ENCODE results near the gene BRINP1.

Gene BRINP1

GRCh38 chr9:119337573-119337972 is 31.7 kb downstream of the BRINP1 start:
- H3K9me3 ChIP-seq (ENCODE audit: control insufficient read depth, low read length): no peaks in the 10 kb centered on the region
- peaks cover 14% of the 10 kb centered on the region for H3K4me1 ChIP-seq (ENCODE audit: control insufficient read depth, insufficient read depth, low read length)
- no peak overlapping the region for H3K9ac ChIP-seq (ENCODE audit: low read length)
- no peaks in the 10 kb centered on the region for H3K36me3 ChIP-seq (ENCODE audit: control insufficient read depth, insufficient read depth, low read length, severe bottlenecking)
- no peaks in the 10 kb centered on the region for H3K27me3 ChIP-seq (replicated peaks; ENCODE audit: control insufficient read depth, insufficient read depth, low read length)
- no peak for DNase-seq (ENCODE audit: low read depth)
- no peak overlapping the region for H3K4me3 ChIP-seq (ENCODE audit: low read length)

- Histone ChIP-seq H3K9me3 (ENCODE audit: control insufficient read depth, low read length) (peaks cover 4% of the 10 kb centered on the region), H3K9ac (ENCODE audit: low read length) (no peak overlapping the region), H3K4me1 (ENCODE audit: control insufficient read depth, insufficient read depth, low read length) (peaks cover 14% of the 10 kb centered on the region), H3K27me3 (replicated peaks; ENCODE audit: control insufficient read depth, insufficient read depth, low read length) (no peaks in the 10 kb centered on the region), H3K4me3 (ENCODE audit: low read length) (no peak overlapping the region), H3K36me3 (ENCODE audit: control insufficient read depth, insufficient read depth, low read length, severe bottlenecking) (no peaks in the 10 kb centered on the region)
- DNase-seq (ENCODE audit: low read depth): no peak
Observed at GRCh38 chr9:119334745-119335144, 34.5 kb downstream of the BRINP1 start.

GRCh38 chr9:119333507-119334229 is 35.6 kb downstream of the BRINP1 start:
- no peak for DNase-seq (ENCODE audit: low read depth)
- no peaks in the 10 kb centered on the region for H3K36me3 ChIP-seq (ENCODE audit: control insufficient read depth, insufficient read depth, low read length, severe bottlenecking)
- H3K4me3 ChIP-seq (ENCODE audit: low read length): no peak overlapping the region
- H3K9me3 ChIP-seq (ENCODE audit: control insufficient read depth, low read length): peaks cover 14% of the 10 kb centered on the region
- no peaks in the 10 kb centered on the region for H3K27me3 ChIP-seq (replicated peaks; ENCODE audit: control insufficient read depth, insufficient read depth, low read length)
- H3K9ac ChIP-seq (ENCODE audit: low read length): no peak overlapping the region
- peaks cover 14% of the 10 kb centered on the region for H3K4me1 ChIP-seq (ENCODE audit: control insufficient read depth, insufficient read depth, low read length)

GRCh38 chr9:119332522-119332921 is 36.7 kb downstream of the BRINP1 start:
- Histone ChIP-seq H3K4me3 (ENCODE audit: low read length) (no peak overlapping the region), H3K4me1 (ENCODE audit: control insufficient read depth, insufficient read depth, low read length) (peaks cover 14% of the 10 kb centered on the region), H3K9ac (ENCODE audit: low read length) (no peak overlapping the region), H3K27me3 (replicated peaks; ENCODE audit: control insufficient read depth, insufficient read depth, low read length) (no peaks in the 10 kb centered on the region), H3K9me3 (ENCODE audit: control insufficient read depth, low read length) (peaks cover 19% of the 10 kb centered on the region), H3K36me3 (ENCODE audit: control insufficient read depth, insufficient read depth, low read length, severe bottlenecking) (no peaks in the 10 kb centered on the region)
- no peak for DNase-seq (ENCODE audit: low read depth)

DNA sequence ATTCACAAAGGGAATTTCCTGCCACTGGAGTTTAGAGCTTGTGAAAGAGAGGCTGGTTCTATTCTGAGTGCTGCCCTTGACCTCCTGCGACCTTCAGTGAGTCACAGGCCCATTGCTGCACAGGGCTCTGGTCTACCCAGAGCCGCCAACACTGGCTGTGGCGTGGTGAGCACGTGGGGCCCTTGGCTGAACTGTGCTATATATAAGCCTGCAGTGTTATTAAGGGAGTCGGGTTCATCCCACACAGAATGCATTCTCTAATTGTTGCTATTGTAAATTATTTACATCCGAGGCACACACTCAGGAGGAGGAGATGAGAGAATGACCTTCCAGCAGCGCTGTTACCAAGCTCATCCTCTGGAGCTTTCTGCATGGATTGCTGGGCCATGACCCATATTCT is 47.1 kb downstream of the BRINP1 start:
- no peak for DNase-seq (ENCODE audit: low read depth)
- no peak overlapping the region for H3K4me3 ChIP-seq (ENCODE audit: low read length)
- H3K36me3 ChIP-seq (ENCODE audit: control insufficient read depth, insufficient read depth, low read length, severe bottlenecking): no peaks in the 10 kb centered on the region
- H3K27me3 ChIP-seq (replicated peaks; ENCODE audit: control insufficient read depth, insufficient read depth, low read length): no peaks in the 10 kb centered on the region
- peaks cover 11% of the 10 kb centered on the region for H3K4me1 ChIP-seq (ENCODE audit: control insufficient read depth, insufficient read depth, low read length)
- no peak overlapping the region for H3K9ac ChIP-seq (ENCODE audit: low read length)
- H3K9me3 ChIP-seq (ENCODE audit: control insufficient read depth, low read length): no peaks in the 10 kb centered on the region

- peaks cover 11% of the 10 kb centered on the region for H3K4me1 ChIP-seq (ENCODE audit: control insufficient read depth, insufficient read depth, low read length)
- no peaks in the 10 kb centered on the region for H3K9me3 ChIP-seq (ENCODE audit: control insufficient read depth, low read length)
- no peak overlapping the region for H3K9ac ChIP-seq (ENCODE audit: low read length)
- no peaks in the 10 kb centered on the region for H3K27me3 ChIP-seq (replicated peaks; ENCODE audit: control insufficient read depth, insufficient read depth, low read length)
- no peak overlapping the region for H3K4me3 ChIP-seq (ENCODE audit: low read length)
- no peak for DNase-seq (ENCODE audit: low read depth)
- no peaks in the 10 kb centered on the region for H3K36me3 ChIP-seq (ENCODE audit: control insufficient read depth, insufficient read depth, low read length, severe bottlenecking)
Observed at GRCh38 chr9:119318371-119318770, 50.9 kb downstream of the BRINP1 start.

DNA sequence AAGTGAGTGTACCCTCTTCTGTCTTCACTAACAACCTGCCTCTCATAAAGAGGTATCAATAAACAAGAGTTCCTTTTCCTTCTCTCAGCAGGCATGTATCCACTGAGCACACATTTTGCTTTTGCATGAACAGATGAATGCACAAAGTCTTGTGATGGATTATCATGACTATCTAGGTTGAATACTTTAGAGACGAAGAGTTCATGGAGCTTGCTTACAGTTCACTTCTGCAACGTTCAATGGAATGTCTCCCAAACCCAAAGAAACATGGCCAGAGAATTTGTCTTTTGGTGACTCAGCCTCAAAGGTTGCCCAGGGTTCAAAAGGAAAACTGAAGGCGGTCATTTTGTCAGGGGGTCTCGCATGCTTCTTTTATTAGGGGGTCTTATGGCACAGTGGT is 55.4 kb downstream of the BRINP1 start:
- no peaks in the 10 kb centered on the region for H3K9me3 ChIP-seq (ENCODE audit: control insufficient read depth, low read length)
- DNase-seq (ENCODE audit: low read depth): no peak
- no peaks in the 10 kb centered on the region for H3K27me3 ChIP-seq (replicated peaks; ENCODE audit: control insufficient read depth, insufficient read depth, low read length)
- H3K4me3 ChIP-seq (ENCODE audit: low read length): no peak overlapping the region
- H3K4me1 ChIP-seq (ENCODE audit: control insufficient read depth, insufficient read depth, low read length): no peaks in the 10 kb centered on the region
- no peak overlapping the region for H3K9ac ChIP-seq (ENCODE audit: low read length)
- H3K36me3 ChIP-seq (ENCODE audit: control insufficient read depth, insufficient read depth, low read length, severe bottlenecking): no peaks in the 10 kb centered on the region

- Histone ChIP-seq H3K27me3 (replicated peaks; ENCODE audit: control insufficient read depth, insufficient read depth, low read length) (no peaks in the 10 kb centered on the region), H3K9ac (ENCODE audit: low read length) (no peak overlapping the region), H3K9me3 (ENCODE audit: control insufficient read depth, low read length) (no peaks in the 10 kb centered on the region), H3K4me3 (ENCODE audit: low read length) (no peak overlapping the region), H3K4me1 (ENCODE audit: control insufficient read depth, insufficient read depth, low read length) (no peaks in the 10 kb centered on the region), H3K36me3 (ENCODE audit: control insufficient read depth, insufficient read depth, low read length, severe bottlenecking) (no peaks in the 10 kb centered on the region)
- no peak for DNase-seq (ENCODE audit: low read depth)
Observed at GRCh38 chr9:119310741-119311140, 58.5 kb downstream of the BRINP1 start.

DNA sequence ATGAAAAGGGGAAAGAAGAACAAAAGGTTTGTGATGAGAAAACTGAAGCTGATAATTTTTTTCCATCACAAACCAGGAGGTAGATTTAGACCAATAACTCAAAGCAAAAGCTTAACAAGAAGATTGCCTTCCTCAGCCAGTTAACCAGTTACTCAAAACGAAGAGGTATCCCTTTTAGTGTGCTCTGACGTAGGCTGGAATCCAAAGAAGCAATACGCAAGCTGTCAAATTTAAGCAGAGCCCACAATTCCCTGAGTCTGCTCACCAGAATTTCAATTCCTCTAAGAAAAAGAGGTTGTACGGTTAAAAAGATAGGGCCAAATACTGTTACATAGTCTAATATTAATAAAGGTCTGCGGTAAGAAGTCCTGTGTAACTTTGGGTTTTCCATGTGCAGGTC is 61.8 kb downstream of the BRINP1 start:
- Histone ChIP-seq H3K9ac (ENCODE audit: low read length) (no peak overlapping the region), H3K4me1 (ENCODE audit: control insufficient read depth, insufficient read depth, low read length) (no peaks in the 10 kb centered on the region), H3K9me3 (ENCODE audit: control insufficient read depth, low read length) (no peaks in the 10 kb centered on the region), H3K36me3 (ENCODE audit: control insufficient read depth, insufficient read depth, low read length, severe bottlenecking) (no peaks in the 10 kb centered on the region), H3K4me3 (ENCODE audit: low read length) (no peak overlapping the region), H3K27me3 (replicated peaks; ENCODE audit: control insufficient read depth, insufficient read depth, low read length) (no peaks in the 10 kb centered on the region)
- DNase-seq (ENCODE audit: low read depth): no peak

- DNase-seq (ENCODE audit: low read depth): no peak
- H3K36me3 ChIP-seq (ENCODE audit: control insufficient read depth, insufficient read depth, low read length, severe bottlenecking): no peaks in the 10 kb centered on the region
- no peaks in the 10 kb centered on the region for H3K9me3 ChIP-seq (ENCODE audit: control insufficient read depth, low read length)
- H3K4me1 ChIP-seq (ENCODE audit: control insufficient read depth, insufficient read depth, low read length): no peaks in the 10 kb centered on the region
- no peak overlapping the region for H3K4me3 ChIP-seq (ENCODE audit: low read length)
- no peaks in the 10 kb centered on the region for H3K27me3 ChIP-seq (replicated peaks; ENCODE audit: control insufficient read depth, insufficient read depth, low read length)
- no peak overlapping the region for H3K9ac ChIP-seq (ENCODE audit: low read length)
Observed at GRCh38 chr9:119304555-119304954, 64.7 kb downstream of the BRINP1 start.

GRCh38 chr9:119302988-119303698 is 66.1 kb downstream of the BRINP1 start:
- DNase-seq (ENCODE audit: low read depth): no peak
- Histone ChIP-seq H3K9ac (ENCODE audit: low read length) (no peak overlapping the region), H3K9me3 (ENCODE audit: control insufficient read depth, low read length) (no peaks in the 10 kb centered on the region), H3K27me3 (replicated peaks; ENCODE audit: control insufficient read depth, insufficient read depth, low read length) (no peaks in the 10 kb centered on the region), H3K4me1 (ENCODE audit: control insufficient read depth, insufficient read depth, low read length) (no peaks in the 10 kb centered on the region), H3K36me3 (ENCODE audit: control insufficient read depth, insufficient read depth, low read length, severe bottlenecking) (no peaks in the 10 kb centered on the region), H3K4me3 (ENCODE audit: low read length) (no peak overlapping the region)

Measured in adipocyte (in vitro differentiated cells).